Lung (tissue), 12 donors: ENCODE data around the gene NUDT22. TPM values are rescaled to one million over a fixed set of nuclear protein-coding genes. Genes with fewer than 3 reads are reported as not detected.

ENCODE experiments used
- ATAC-seq: fragments of 200-7000 bp; cut with Tn5 transposase; one replicate; pipeline ENCODE4 v1.9.1; 2020; ENCODE audit warnings: moderate number of reproducible peaks; ENCODE audit not compliant: insufficient read depth, low FRiP score
- DNase-seq, 3 donors: peaks; one replicate each; pipeline ENCODE4 v3.0.0-alpha.2; 2013 to 2017
- H3K27ac ChIP-seq, 2 donors: one replicate each; pipeline ENCODE4 v1.5.1; 2013; ENCODE audit warnings: mild to moderate bottlenecking in 2 of 2, moderate library complexity in 2 of 2, control low read depth in 1 of 2, inconsistent platforms in 1 of 2, low read depth in 1 of 2, low read length in 1 of 2
- H3K27me3 ChIP-seq, 3 donors: one replicate each; pipeline ENCODE4 v1.5.1; 2013; ENCODE audit warnings: low read length in 2 of 3; ENCODE audit not compliant: control insufficient read depth in 3 of 3, insufficient read depth in 3 of 3
- H3K36me3 ChIP-seq, 4 donors: one replicate each; pipeline ENCODE4 v1.5.1; 2013; ENCODE audit warnings: low read length in 4 of 4, mild to moderate bottlenecking in 1 of 4, moderate library complexity in 1 of 4; ENCODE audit not compliant: control insufficient read depth in 4 of 4, insufficient read depth in 4 of 4
- H3K4me1 ChIP-seq, 5 donors: one replicate each; pipeline ENCODE4 v1.5.1; 2013; ENCODE audit warnings: low read length in 5 of 5, mild to moderate bottlenecking in 2 of 5, moderate library complexity in 1 of 5; ENCODE audit not compliant: control insufficient read depth in 5 of 5, insufficient read depth in 5 of 5
- H3K4me3 ChIP-seq: one replicate; pipeline ENCODE4 v1.5.1; 2013; ENCODE audit warnings: mild to moderate bottlenecking, control low read depth, moderate library complexity
- H3K9ac ChIP-seq, 2 donors: one replicate each; pipeline ENCODE4 v1.5.1; 2013; ENCODE audit warnings: low read length in 2 of 2, control low read depth in 1 of 2; ENCODE audit not compliant: insufficient read depth in 1 of 2
- H3K9me3 ChIP-seq, 4 donors: one replicate each; pipeline ENCODE4 v1.5.1; 2013; ENCODE audit warnings: low read length in 3 of 4, mild to moderate bottlenecking in 1 of 4, moderate library complexity in 1 of 4; ENCODE audit not compliant: control insufficient read depth in 4 of 4, insufficient read depth in 3 of 4
- CTCF ChIP-seq: IDR thresholded peaks from 2 replicates; pipeline ENCODE4 v1.5.1; 2012; ENCODE audit warnings: mild to moderate bottlenecking; ENCODE audit errors: control extremely low read depth, extremely low read depth
- WGBS, 2 donors: extraction: QIAGEN DNeasy Blood & Tissue Kit; methylation state at CpG; one replicate each; pipeline ENCODE4 v1.1.7; 2013; 5-methylcytosine and 5-hydroxymethylcytosine counted together
- polyA plus RNA-seq, 2 donors: library from polyadenylated mRNA; stranded (reverse); fragments of 200-250 nt; gene quantifications; one replicate each; pipeline ENCODE4 v1.2.1, GENCODE V29; 2013
- total RNA-seq, 2 donors: library from RNA; depleted of rRNA in 1 of 2; stranded (reverse); fragments of >200 nt in 1 of 2; gene quantifications; one replicate each; pipeline ENCODE4 v1.2.1, GENCODE V29; 2014 to 2021
- donor health status: control.
- donor health status: control.
- donor health status: Bipolar disorder and iron deficiency.
- donor health status: healthy.
- donor health status: DM: yes; HTN: yes; CAD: no.

NUDT22 gene
- total and polyA plus RNA-seq, 4 donors, result 23.7 to 90.2 (median 64.9) TPM

- no peak for TF ChIP-seq CTCF
- 0 to 2% methylated on average over 17 to 18 of the region's 18 CpGs for WGBS, 2 donors
- Histone ChIP-seq H3K4me3 (peak overlapping the region; percentile 62), H3K36me3 (peaks cover 0 to 22% (median 3%) of the 10 kb centered on the region in 4 donors), H3K27me3 (no peaks in the 10 kb centered on the region), H3K9me3 (no peaks in the 10 kb centered on the region), H3K27ac (peak overlapping the region; percentile 24 to 63), H3K4me1 (peaks cover 0 to 26% (median 9%) of the 10 kb centered on the region in 5 donors), H3K9ac (peak overlapping the region in 1 of 2 donors; percentile 58)
- DNase-seq, result no peak
- no peak for ATAC-seq
These were observed 25.6 kb downstream of the NUDT22 start for GRCh38 chr11:64251753-64252002.

- H3K27me3 ChIP-seq, result no peaks in the 10 kb centered on the region
- ATAC-seq (peak; percentile 63), DNase-seq (peak; percentile 29 to 52 (median 40))
- peak overlapping the region; percentile 62 for H3K4me3 ChIP-seq
- H3K4me1 ChIP-seq, result peaks cover 0 to 23% (median 9%) of the 10 kb centered on the region in 5 donors
- H3K9ac ChIP-seq, result peak overlapping the region in 1 of 2 donors; percentile 58
- no peaks in the 10 kb centered on the region for H3K9me3 ChIP-seq
- peak overlapping the region in 1 of 2 donors; percentile 35 for H3K27ac ChIP-seq
- peaks cover 0 to 23% (median 3%) of the 10 kb centered on the region in 4 donors for H3K36me3 ChIP-seq
- 3 to 4% methylated on average over 22 to 23 of the region's 23 CpGs for WGBS, 2 donors
- no peak for TF ChIP-seq CTCF
These were observed 26.2 kb downstream of the NUDT22 start for GRCh38 chr11:64252003-64252872.

GRCh38 chr11:64253043-64253442, 27.0 kb downstream of the NUDT22 start:
- Histone ChIP-seq H3K36me3 (peaks cover 0 to 25% (median 4%) of the 10 kb centered on the region in 4 donors), H3K9ac (no peak overlapping the region), H3K9me3 (no peaks in the 10 kb centered on the region), H3K4me3 (no peak overlapping the region), H3K4me1 (peaks cover 0 to 18% (median 9%) of the 10 kb centered on the region in 5 donors), H3K27ac (no peak overlapping the region), H3K27me3 (no peaks in the 10 kb centered on the region)
- no peak for TF ChIP-seq CTCF
- no peak for DNase-seq
- no peak for ATAC-seq
- WGBS, 2 donors, result 78 to 80% methylated on average over 8 of the region's 8 CpGs
